GM12878 (cell line): ENCODE results near the gene NDNF. TPM values are rescaled to one million over a fixed set of nuclear protein-coding genes. Genes with fewer than 3 reads are reported as not detected.

Experiments
- ATF2 ChIP-seq: IDR thresholded peaks from 2 replicates; pipeline ENCODE4 v1.6.1; 2012; ENCODE audit warnings: low read length, inconsistent platforms
- BACH1 ChIP-seq: fragments of 450-650 bp; IDR thresholded peaks from 2 replicates; pipeline ENCODE4 v1.6.1; 2017; ENCODE audit warnings: mild to moderate bottlenecking, borderline replicate concordance
- ESRRA ChIP-seq: IDR thresholded peaks from 2 replicates; pipeline ENCODE4 v1.6.1; 2012; ENCODE audit warnings: mild to moderate bottlenecking, low read length, improper control_type of control experiment
- FOXM1 ChIP-seq: IDR thresholded peaks from 2 replicates; pipeline ENCODE4 v1.6.1; 2012; ENCODE audit warnings: low read depth, mild to moderate bottlenecking, inconsistent platforms, low read length, moderate library complexity
- HDAC6 ChIP-seq: fragments of 200-600 bp; sonication (generic); IDR thresholded peaks from one replicate; pipeline ENCODE4 v1.8.0; 2017; ENCODE audit warnings: antibody characterized with exemption; ENCODE audit not compliant: unreplicated experiment
- KAT2A ChIP-seq: conservative IDR thresholded peaks from 2 replicates; pipeline ENCODE4 v1.6.1; 2011; ENCODE audit warnings: low read depth, low read length; ENCODE audit not compliant: control insufficient read depth
- MLLT1 ChIP-seq: fragments of 450-650 bp; IDR thresholded peaks from 2 replicates; pipeline ENCODE4 v1.6.1; 2016; ENCODE audit warnings: mild to moderate bottlenecking
- PAX5 ChIP-seq: IDR thresholded peaks from 2 replicates; pipeline ENCODE4 v1.6.1; 2011; ENCODE audit warnings: low read depth, low read length, borderline replicate concordance
- POLR2AphosphoS5 ChIP-seq: IDR thresholded peaks from 2 replicates; pipeline ENCODE4 v1.6.1; 2011; ENCODE audit warnings: mild to moderate bottlenecking, low read length, inconsistent platforms
- SIX5 ChIP-seq: IDR thresholded peaks from 2 replicates; pipeline ENCODE4 v1.6.1; 2011; ENCODE audit warnings: mild to moderate bottlenecking, low read depth, low read length, moderate library complexity; ENCODE audit not compliant: severe bottlenecking
- SP1 ChIP-seq: IDR thresholded peaks from one replicate; pipeline ENCODE4 v1.6.1; 2011; ENCODE audit warnings: low read depth, low read length
- ZBTB40 ChIP-seq: fragments of 450-650 bp; IDR thresholded peaks from 2 replicates; pipeline ENCODE4 v1.6.1; 2016; ENCODE audit warnings: mild to moderate bottlenecking, moderate library complexity, borderline replicate concordance
- ZNF207 ChIP-seq: fragments of 450-650 bp; IDR thresholded peaks from 2 replicates; pipeline ENCODE4 v1.6.1; 2014; ENCODE audit warnings: antibody characterized with exemption, mild to moderate bottlenecking, borderline replicate concordance
- ZNF274 ChIP-seq: IDR thresholded peaks from one replicate; pipeline ENCODE4 v1.8.0; 2011; ENCODE audit not compliant: insufficient read length, insufficient read depth
- polyA plus RNA-seq, 11 experiments: library from polyadenylated mRNA; depleted of rRNA in 4 of 11; unstranded in 6 of 11; stranded (reverse) in 5 of 11; fragments of >200 nt; fragmentation: Nextera tagmentation in 4 of 11; fragmentation: Illumina TruSeq in 1 of 11; extraction: Ambion mirVana in 4 of 11; extraction: Trizol in 1 of 11; gene quantifications; 1 replicate in 1 of 11; 2 replicates in 10 of 11; pipeline versions ENCODE4 v1.2.1 to v1.2.3, GENCODE V29; 2011 to 2016; ENCODE audit warnings: inconsistent platforms in 2 of 11, missing spikeins in 2 of 11, low read depth in 1 of 11
- total RNA-seq, 4 experiments: library from RNA; depleted of rRNA in 3 of 4; stranded (reverse); fragments of >200 nt in 3 of 4; fragmentation: Illumina TruSeq in 1 of 4; extraction: Trizol in 1 of 4; gene quantifications; 2 replicates each; pipeline versions ENCODE4 v1.2.1 to v1.2.3, GENCODE V29; 2013 to 2021

NDNF gene
- total and polyA plus RNA-seq, 10 of the 15 experiments (the other 5 are each of a cell fraction or from before 2014, with no cell fraction given) = 0.26 TPM; not detected in 9

GRCh38 chr4:121011780-121012340 is 60.5 kb downstream of the NDNF start (continued):
- TF ChIP-seq ZBTB40 = no peak
- no peak for TF ChIP-seq POLR2AphosphoS5
- TF ChIP-seq ATF2 = no peak
- TF ChIP-seq HDAC6 = no peak
- TF ChIP-seq ESRRA = no peak
- no peak for TF ChIP-seq KAT2A
- TF ChIP-seq MLLT1 = no peak
- no peak for TF ChIP-seq BACH1
- TF ChIP-seq ZNF274 = no peak
- TF ChIP-seq SIX5 = no peak
- no peak for TF ChIP-seq PAX5
- TF ChIP-seq ZNF207 = no peak
- no peak for TF ChIP-seq SP1
- TF ChIP-seq FOXM1 = no peak
